D721Med (cell line): ENCODE results near the gene SOCS3.

Experiments
- DNase-seq: peaks from one replicate; pipeline ENCODE4 v3.0.0; 2011; ENCODE audit warnings: low spot score; ENCODE audit not compliant: insufficient read length
- FAIRE-seq: peaks from 2 replicates; lab custom pipeline; 2011; peaks lifted over from hg19 to GRCh38; lab: Jason Lieb, UNC
- TF ChIP-seq, protein P1 (sequence below): IDR thresholded peaks from 2 replicates; pipeline ENCODE4 v1.5.1; 2012; ENCODE audit warnings: mild to moderate bottlenecking, control low read depth; ENCODE audit not compliant: insufficient read depth; ENCODE audit errors: missing control alignments

Gene SOCS3

GRCh38 chr17:78356101-78356713 is 3.7 kb downstream of the SOCS3 start:
- no peak for FAIRE-seq
- DNase-seq = no peak

DNA sequence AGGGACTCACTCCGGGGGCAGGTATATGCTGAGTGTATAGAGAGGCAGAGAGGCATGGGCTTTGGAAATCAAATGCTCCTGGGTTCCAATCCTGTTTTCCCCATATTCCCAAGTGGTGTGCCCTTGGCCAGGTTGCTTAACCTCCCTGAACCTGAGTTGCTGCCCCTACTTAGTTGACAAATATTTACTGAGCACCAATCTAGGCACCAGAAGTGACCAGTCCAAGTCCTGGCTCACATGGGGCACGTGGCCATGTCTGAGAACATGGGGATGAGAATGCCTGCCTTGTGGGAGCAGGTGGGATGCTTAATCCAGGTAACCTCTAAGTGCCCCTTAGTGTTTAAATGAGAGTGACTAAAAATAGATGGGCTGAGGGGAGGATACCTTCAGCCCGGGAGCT is 4.2 kb downstream of the SOCS3 start:
- FAIRE-seq (no peak), DNase-seq (no peak)
- TF ChIP-seq, protein P1, sequence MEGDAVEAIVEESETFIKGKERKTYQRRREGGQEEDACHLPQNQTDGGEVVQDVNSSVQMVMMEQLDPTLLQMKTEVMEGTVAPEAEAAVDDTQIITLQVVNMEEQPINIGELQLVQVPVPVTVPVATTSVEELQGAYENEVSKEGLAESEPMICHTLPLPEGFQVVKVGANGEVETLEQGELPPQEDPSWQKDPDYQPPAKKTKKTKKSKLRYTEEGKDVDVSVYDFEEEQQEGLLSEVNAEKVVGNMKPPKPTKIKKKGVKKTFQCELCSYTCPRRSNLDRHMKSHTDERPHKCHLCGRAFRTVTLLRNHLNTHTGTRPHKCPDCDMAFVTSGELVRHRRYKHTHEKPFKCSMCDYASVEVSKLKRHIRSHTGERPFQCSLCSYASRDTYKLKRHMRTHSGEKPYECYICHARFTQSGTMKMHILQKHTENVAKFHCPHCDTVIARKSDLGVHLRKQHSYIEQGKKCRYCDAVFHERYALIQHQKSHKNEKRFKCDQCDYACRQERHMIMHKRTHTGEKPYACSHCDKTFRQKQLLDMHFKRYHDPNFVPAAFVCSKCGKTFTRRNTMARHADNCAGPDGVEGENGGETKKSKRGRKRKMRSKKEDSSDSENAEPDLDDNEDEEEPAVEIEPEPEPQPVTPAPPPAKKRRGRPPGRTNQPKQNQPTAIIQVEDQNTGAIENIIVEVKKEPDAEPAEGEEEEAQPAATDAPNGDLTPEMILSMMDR = no peak

More at GRCh38 chr17:78356101-78356713, 3.7 kb downstream of the SOCS3 start:
- TF ChIP-seq, protein P1 = no peak

DNA sequence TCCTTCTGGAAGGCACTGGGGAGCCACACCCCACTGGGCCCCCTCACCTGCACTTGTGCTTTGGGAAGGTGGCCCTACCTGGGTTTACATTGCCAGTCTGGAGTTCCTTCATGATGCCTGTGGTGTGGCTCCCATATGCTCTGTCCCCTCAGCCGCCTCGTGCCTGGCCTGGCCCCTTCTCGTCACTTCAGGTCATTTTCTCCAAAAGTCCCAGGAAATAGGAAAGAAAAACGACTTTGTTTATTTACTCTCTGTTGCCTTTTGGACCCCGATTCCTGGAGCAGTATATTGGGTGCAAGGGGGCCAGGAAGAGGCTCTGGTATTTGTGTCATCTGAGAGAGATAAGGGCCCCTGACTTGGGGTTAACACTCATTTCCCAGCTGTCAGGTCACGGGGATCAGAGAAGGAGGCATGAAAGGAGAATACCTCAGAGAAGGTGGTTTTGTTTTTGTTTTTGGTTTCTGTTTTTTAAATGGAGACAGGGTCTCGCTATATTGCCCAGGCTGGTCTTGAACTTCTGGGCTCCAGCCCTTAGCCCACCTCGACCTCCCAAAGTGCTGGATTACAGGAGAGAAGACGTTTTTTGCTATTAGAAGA is 4.7 kb downstream of the SOCS3 start:
- DNase-seq (no peak), FAIRE-seq (no peak)
- TF ChIP-seq, protein P1 = no peak

GRCh38 chr17:78353834-78354233 is 6.0 kb downstream of the SOCS3 start:
- DNase-seq (no peak), FAIRE-seq (no peak)
- TF ChIP-seq, protein P1 = no peak

GRCh38 chr17:78351449-78352006 is 8.3 kb downstream of the SOCS3 start:
- FAIRE-seq (no peak), DNase-seq (no peak)
- TF ChIP-seq, protein P1 = no peak

- FAIRE-seq (no peak), DNase-seq (no peak)
- TF ChIP-seq, protein P1 = no peak
These were observed 9.8 kb downstream of the SOCS3 start for GRCh38 chr17:78349891-78350642.
